Activated naive CD4-positive, alpha-beta T cell treated with anti-CD3 and anti-CD28 coated beads for 36 hours (primary cell): ENCODE measurements around the gene PCED1B. TPM values are rescaled to one million over a fixed set of nuclear protein-coding genes. Genes with fewer than 3 reads are reported as not detected.
A peak's percentile ranks its signal among the peaks of the same experiment; 100 is the strongest.

Experiments used
- CTCF ChIA-PET: fragments of 350-600 bp; sonication (Branson Sonifier 250); formaldehyde crosslinking; loops from one replicate; lab custom pipeline; 2021; ENCODE audit warnings: antibody characterized with exemption; lab: Charles Lee
- DNase-seq: peaks from one replicate; pipeline ENCODE4 v3.0.0-alpha.2; 2020
- H3K27ac Mint-ChIP-seq: one replicate; pipeline ENCODE4 v1.8.0; 2021; ENCODE audit warnings: mild to moderate bottlenecking, mixed read lengths
- H3K27me3 Mint-ChIP-seq: one replicate; pipeline ENCODE4 v1.8.0; 2021; ENCODE audit warnings: low read depth, mixed read lengths
- H3K36me3 Mint-ChIP-seq: one replicate; pipeline ENCODE4 v1.8.0; 2021; ENCODE audit warnings: low read depth, mixed read lengths
- H3K4me1 Mint-ChIP-seq: one replicate; pipeline ENCODE4 v1.8.0; 2021; ENCODE audit warnings: low read depth, mixed read lengths
- H3K4me3 Mint-ChIP-seq: one replicate; pipeline ENCODE4 v1.8.0; 2021; ENCODE audit warnings: mild to moderate bottlenecking, moderate library complexity, mixed read lengths
- H3K9me3 Mint-ChIP-seq: one replicate; pipeline ENCODE4 v1.8.0; 2021; ENCODE audit warnings: mixed read lengths
- intact Hi-C: fragments of 100-400 bp; cut with micrococcal nuclease; formaldehyde crosslinking; loops from one replicate; pipeline ENCODE4 v1.15.1; 2023
- total RNA-seq, 2 experiments: library from RNA; stranded (reverse); gene quantifications; one replicate each; pipeline ENCODE4 v1.2.3, GENCODE V29; 2021

The PCED1B gene
- total RNA-seq, 2 experiments from 2014 or later = 138 to 143 TPM

GRCh38 chr12:47080725-47081502 is 1.5 kb downstream of the PCED1B start:
- CTCF ChIA-PET = interaction anchor here (0.9 to 3.4 kb wide), 8 partner anchors 10 to 557 kb away, joined by 3 to 15 read pairs (median 6); no protein-coding TSS in a partner anchor
- Mint-ChIP-seq H3K9me3 (no peaks in the 10 kb centered on the region), H3K27me3 (no peaks in the 10 kb centered on the region), H3K4me3 (peak overlapping the region; percentile 94), H3K27ac (peak overlapping the region; percentile 94), H3K4me1 (peaks cover 71% of the 10 kb centered on the region), H3K36me3 (peaks cover 28% of the 10 kb centered on the region)
- DNase-seq = peak; percentile 79
- intact Hi-C loops = loop anchor here (1.0 to 5.0 kb wide), 4 partner anchors 275 to 864 kb away; partner anchors contain the start of gene RPAP3

- no peaks in the 10 kb centered on the region for H3K27me3 Mint-ChIP-seq
- no peak for DNase-seq
- H3K27ac Mint-ChIP-seq = peak overlapping the region; percentile 19
- intact Hi-C loops = loop anchor here (5.0 kb wide), 2 partner anchors 625 to 865 kb away; partner anchors contain the start of gene RPAP3
- peaks cover 68% of the 10 kb centered on the region for H3K4me1 Mint-ChIP-seq
- H3K4me3 Mint-ChIP-seq = peak overlapping the region; percentile 8
- no peaks in the 10 kb centered on the region for H3K9me3 Mint-ChIP-seq
- CTCF ChIA-PET = interaction anchor here (0.6 to 2.1 kb wide), 5 partner anchors 11 to 332 kb away, joined by 3 to 10 read pairs (median 4); no protein-coding TSS in a partner anchor
- peaks cover 25% of the 10 kb centered on the region for H3K36me3 Mint-ChIP-seq
These were observed 2.9 kb downstream of the PCED1B start for GRCh38 chr12:47082283-47082682.

- peak overlapping the region; percentile 39 for H3K27ac Mint-ChIP-seq
- DNase-seq = no peak
- CTCF ChIA-PET = interaction anchor here (0.7 to 2.1 kb wide), 4 partner anchors 12 to 331 kb away, joined by 3 to 10 read pairs (median 4); no protein-coding TSS in a partner anchor
- no peak overlapping the region for H3K4me3 Mint-ChIP-seq
- H3K36me3 Mint-ChIP-seq = peaks cover 18% of the 10 kb centered on the region
- H3K27me3 Mint-ChIP-seq = no peaks in the 10 kb centered on the region
- H3K9me3 Mint-ChIP-seq = no peaks in the 10 kb centered on the region
- peaks cover 60% of the 10 kb centered on the region for H3K4me1 Mint-ChIP-seq
- intact Hi-C loops = loop anchor here (5.0 kb wide), 2 partner anchors 624 to 866 kb away; partner anchors contain the start of gene RPAP3
These were observed 3.6 kb downstream of the PCED1B start for GRCh38 chr12:47082796-47083621.

- no peaks in the 10 kb centered on the region for H3K9me3 Mint-ChIP-seq
- H3K27me3 Mint-ChIP-seq = no peaks in the 10 kb centered on the region
- peaks cover 9% of the 10 kb centered on the region for H3K36me3 Mint-ChIP-seq
- H3K4me1 Mint-ChIP-seq = peaks cover 54% of the 10 kb centered on the region
- no peak overlapping the region for H3K4me3 Mint-ChIP-seq
- intact Hi-C loops = loop anchor here (1.0 to 5.0 kb wide), 5 partner anchors 37 to 867 kb away; partner anchors contain the start of gene RPAP3
- no peak for DNase-seq
- peak overlapping the region; percentile 65 for H3K27ac Mint-ChIP-seq
- CTCF ChIA-PET = no interaction called here
These were observed 4.8 kb downstream of the PCED1B start for GRCh38 chr12:47084172-47084571.

- DNase-seq = peak; percentile 63
- CTCF ChIA-PET = interaction anchor here (0.8 to 1.6 kb wide), 2 partner anchors 14 to 61 kb away, joined by 3 to 4 read pairs; no protein-coding TSS in a partner anchor
- Mint-ChIP-seq H3K27ac (peak overlapping the region; percentile 41), H3K9me3 (peaks cover 4% of the 10 kb centered on the region), H3K4me1 (peaks cover 54% of the 10 kb centered on the region), H3K4me3 (no peak overlapping the region), H3K36me3 (peaks cover 5% of the 10 kb centered on the region), H3K27me3 (no peaks in the 10 kb centered on the region)
- intact Hi-C loops = loop anchor here (1.0 to 2.0 kb wide), 2 partner anchors 105 to 311 kb away; no protein-coding TSS in a partner anchor
These were observed 6.4 kb downstream of the PCED1B start for GRCh38 chr12:47085815-47086252.

- no peak for DNase-seq
- H3K9me3 Mint-ChIP-seq = peaks cover 9% of the 10 kb centered on the region
- no peak overlapping the region for H3K27ac Mint-ChIP-seq
- peaks cover 5% of the 10 kb centered on the region for H3K36me3 Mint-ChIP-seq
- H3K4me3 Mint-ChIP-seq = no peak overlapping the region
- intact Hi-C loops = no loop called here
- CTCF ChIA-PET = interaction anchor here (1.0 to 1.6 kb wide), 2 partner anchors 16 to 308 kb away, joined by 4 to 6 read pairs; no protein-coding TSS in a partner anchor
- peaks cover 48% of the 10 kb centered on the region for H3K4me1 Mint-ChIP-seq
- H3K27me3 Mint-ChIP-seq = no peaks in the 10 kb centered on the region
These were observed 7.8 kb downstream of the PCED1B start for GRCh38 chr12:47087088-47087688.

- Mint-ChIP-seq H3K36me3 (peaks cover 5% of the 10 kb centered on the region), H3K27me3 (no peaks in the 10 kb centered on the region), H3K4me1 (peaks cover 42% of the 10 kb centered on the region), H3K4me3 (no peak overlapping the region), H3K27ac (no peak overlapping the region), H3K9me3 (peaks cover 9% of the 10 kb centered on the region)
- intact Hi-C loops = no loop called here
- CTCF ChIA-PET = interaction anchor here (1.0 kb wide), 1 partner anchor 307 kb away, joined by 6 read pairs; no protein-coding TSS in a partner anchor
- DNase-seq = no peak
These were observed 8.9 kb downstream of the PCED1B start for GRCh38 chr12:47088021-47088944.

- Mint-ChIP-seq H3K4me3 (no peak overlapping the region), H3K27ac (no peak overlapping the region), H3K27me3 (no peaks in the 10 kb centered on the region), H3K9me3 (peaks cover 12% of the 10 kb centered on the region), H3K36me3 (peaks cover 5% of the 10 kb centered on the region), H3K4me1 (peaks cover 41% of the 10 kb centered on the region)
- intact Hi-C loops = no loop called here
- CTCF ChIA-PET = no interaction called here
- no peak for DNase-seq
These were observed 11.6 kb downstream of the PCED1B start for GRCh38 chr12:47091009-47091408.

GRCh38 chr12:47094804-47095203 is 15.4 kb downstream of the PCED1B start:
- Mint-ChIP-seq H3K27me3 (no peaks in the 10 kb centered on the region), H3K27ac (no peak overlapping the region), H3K36me3 (peaks cover 2% of the 10 kb centered on the region), H3K4me3 (no peak overlapping the region), H3K4me1 (peaks cover 37% of the 10 kb centered on the region), H3K9me3 (peaks cover 10% of the 10 kb centered on the region)
- intact Hi-C loops = no loop called here
- CTCF ChIA-PET = interaction anchor here (0.7 to 1.2 kb wide), 4 partner anchors 16 to 287 kb away, joined by 3 to 4 read pairs (median 4); no protein-coding TSS in a partner anchor
- DNase-seq = no peak

GRCh38 chr12:47095446-47096236 is 16.2 kb downstream of the PCED1B start:
- CTCF ChIA-PET = interaction anchor here (0.7 to 1.1 kb wide), 4 partner anchors 26 to 286 kb away, joined by 3 to 4 read pairs (median 3); no protein-coding TSS in a partner anchor
- no peaks in the 10 kb centered on the region for H3K27me3 Mint-ChIP-seq
- no peaks in the 10 kb centered on the region for H3K36me3 Mint-ChIP-seq
- intact Hi-C loops = no loop called here
- no peak for DNase-seq
- H3K4me1 Mint-ChIP-seq = peaks cover 37% of the 10 kb centered on the region
- H3K27ac Mint-ChIP-seq = no peak overlapping the region
- no peak overlapping the region for H3K4me3 Mint-ChIP-seq
- H3K9me3 Mint-ChIP-seq = peaks cover 8% of the 10 kb centered on the region
